HEK293 (cell line): ENCODE measurements around the gene FBXO10.

ENCODE experiments used
- BCL11A ChIP-seq: fragments of 450-650 bp; formaldehyde crosslinking; IDR thresholded peaks from 2 replicates; pipeline ENCODE4 v1.5.1; 2016; ENCODE audit warnings: low read depth, missing biosample characterization, missing genetic modification characterization
- BCL11B ChIP-seq: fragments of 450-650 bp; formaldehyde crosslinking; IDR thresholded peaks from 2 replicates; pipeline ENCODE4 v1.5.1; 2016; ENCODE audit warnings: low read depth, missing biosample characterization, missing genetic modification characterization
- GFI1B ChIP-seq: fragments of 450-650 bp; formaldehyde crosslinking; IDR thresholded peaks from 2 replicates; pipeline ENCODE4 v1.5.1; 2016; ENCODE audit warnings: missing biosample characterization, missing genetic modification characterization
- KLF7 ChIP-seq: fragments of 450-650 bp; formaldehyde crosslinking; IDR thresholded peaks from 2 replicates; pipeline ENCODE4 v1.5.1; 2016; ENCODE audit warnings: missing biosample characterization, missing genetic modification characterization, borderline replicate concordance
- KLF8 ChIP-seq: fragments of 450-650 bp; formaldehyde crosslinking; IDR thresholded peaks from 2 replicates; pipeline ENCODE4 v1.5.1; 2016; ENCODE audit warnings: missing biosample characterization, missing genetic modification characterization
- MYNN ChIP-seq: fragments of 450-650 bp; formaldehyde crosslinking; IDR thresholded peaks from 2 replicates; pipeline ENCODE4 v1.5.1; 2016; ENCODE audit warnings: missing biosample characterization, missing genetic modification characterization, borderline replicate concordance
- PRDM1 ChIP-seq: fragments of 450-650 bp; formaldehyde crosslinking; IDR thresholded peaks from 2 replicates; pipeline ENCODE4; 2016; ENCODE audit warnings: missing biosample characterization, missing genetic modification characterization
- SALL2 ChIP-seq: fragments of 450-650 bp; formaldehyde crosslinking; IDR thresholded peaks from 2 replicates; pipeline ENCODE4 v1.5.0; 2017; ENCODE audit warnings: missing biosample characterization, mild to moderate bottlenecking, missing genetic modification characterization, borderline replicate concordance
- SCRT2 ChIP-seq: fragments of 450-650 bp; formaldehyde crosslinking; IDR thresholded peaks from 2 replicates; pipeline ENCODE4 v1.5.1; 2016; ENCODE audit warnings: missing biosample characterization, missing genetic modification characterization
- SP7 ChIP-seq: fragments of 450-650 bp; formaldehyde crosslinking; IDR thresholded peaks from 2 replicates; pipeline ENCODE4 v1.5.1; 2016; ENCODE audit warnings: missing biosample characterization, missing genetic modification characterization
- TCF7L2 ChIP-seq: IDR thresholded peaks from 2 replicates; pipeline ENCODE4 v1.6.1; 2011; ENCODE audit warnings: low read depth, mild to moderate bottlenecking, inconsistent platforms, low read length, moderate library complexity, borderline replicate concordance
- WT1 ChIP-seq: fragments of 450-650 bp; formaldehyde crosslinking; IDR thresholded peaks from 2 replicates; pipeline ENCODE4 v1.5.1; 2016; ENCODE audit warnings: missing biosample characterization, missing genetic modification characterization
- YY1 ChIP-seq: fragments of 450-650 bp; formaldehyde crosslinking; IDR thresholded peaks from 2 replicates; pipeline ENCODE4 v1.5.1; 2018; ENCODE audit warnings: missing biosample characterization, missing genetic modification characterization
- ZBTB7A ChIP-seq: fragments of 450-650 bp; formaldehyde crosslinking; IDR thresholded peaks from 2 replicates; pipeline ENCODE4 v1.5.1; 2016; ENCODE audit warnings: low read depth, missing biosample characterization, missing genetic modification characterization
- ZBTB8A ChIP-seq: fragments of 450-650 bp; formaldehyde crosslinking; IDR thresholded peaks from 2 replicates; pipeline ENCODE4 v1.5.1; 2016; ENCODE audit warnings: missing biosample characterization, missing genetic modification characterization
- ZEB2 ChIP-seq: fragments of 450-650 bp; formaldehyde crosslinking; IDR thresholded peaks from 2 replicates; pipeline ENCODE4 v1.5.1; 2016; ENCODE audit warnings: missing biosample characterization, missing genetic modification characterization
- ZFHX2 ChIP-seq: fragments of 450-650 bp; formaldehyde crosslinking; conservative IDR thresholded peaks from 2 replicates; pipeline ENCODE4 v1.5.1; 2016; ENCODE audit warnings: missing biosample characterization, missing genetic modification characterization
- ZFP3 ChIP-seq: fragments of 450-650 bp; formaldehyde crosslinking; IDR thresholded peaks from 2 replicates; pipeline ENCODE4 v1.5.1; 2016; ENCODE audit warnings: low read depth, missing biosample characterization, missing genetic modification characterization
- ZNF174 ChIP-seq: fragments of 450-650 bp; formaldehyde crosslinking; IDR thresholded peaks from 2 replicates; pipeline ENCODE4 v1.5.0; 2017; ENCODE audit warnings: missing biosample characterization, mild to moderate bottlenecking, missing genetic modification characterization
- ZNF175 ChIP-seq: fragments of 450-650 bp; formaldehyde crosslinking; IDR thresholded peaks from 2 replicates; pipeline ENCODE4 v1.5.1; 2016; ENCODE audit warnings: missing biosample characterization, missing genetic modification characterization
- ZNF211 ChIP-seq: fragments of 450-650 bp; formaldehyde crosslinking; IDR thresholded peaks from 2 replicates; pipeline ENCODE4 v1.5.1; 2016; ENCODE audit warnings: low read depth, missing biosample characterization, missing genetic modification characterization
- ZNF24 ChIP-seq: fragments of 450-650 bp; formaldehyde crosslinking; IDR thresholded peaks from 2 replicates; pipeline ENCODE4 v1.5.1; 2016; ENCODE audit warnings: missing biosample characterization, missing genetic modification characterization
- ZNF341 ChIP-seq: fragments of 450-650 bp; formaldehyde crosslinking; IDR thresholded peaks from 2 replicates; pipeline ENCODE4; 2016; ENCODE audit warnings: low read depth, missing biosample characterization, missing genetic modification characterization
- ZNF37A ChIP-seq: fragments of 450-650 bp; IDR thresholded peaks from 2 replicates; pipeline ENCODE4 v1.5.1; 2018; ENCODE audit warnings: missing biosample characterization, missing genetic modification characterization
- ZNF391 ChIP-seq: fragments of 450-650 bp; formaldehyde crosslinking; IDR thresholded peaks from 2 replicates; pipeline ENCODE4 v1.5.1; 2016; ENCODE audit warnings: low read depth, missing biosample characterization, missing genetic modification characterization, borderline replicate concordance
- ZNF426 ChIP-seq: fragments of 450-650 bp; formaldehyde crosslinking; IDR thresholded peaks from 2 replicates; pipeline ENCODE4 v1.5.1; 2017; ENCODE audit warnings: missing biosample characterization, missing genetic modification characterization, mild to moderate bottlenecking, inconsistent platforms, moderate library complexity
- ZNF473 ChIP-seq: fragments of 450-650 bp; formaldehyde crosslinking; IDR thresholded peaks from 2 replicates; pipeline ENCODE4 v1.5.1; 2017; ENCODE audit warnings: missing biosample characterization, missing genetic modification characterization
- ZNF521 ChIP-seq: fragments of 450-650 bp; formaldehyde crosslinking; IDR thresholded peaks from 2 replicates; pipeline ENCODE4 v1.5.1; 2017; ENCODE audit warnings: missing biosample characterization, mild to moderate bottlenecking, missing genetic modification characterization
- ZNF623 ChIP-seq: fragments of 450-650 bp; formaldehyde crosslinking; IDR thresholded peaks from 2 replicates; pipeline ENCODE4 v1.5.1; 2016; ENCODE audit warnings: missing biosample characterization, missing genetic modification characterization
- TF ChIP-seq, protein P1 (sequence below): fragments of 450-650 bp; formaldehyde crosslinking; optimal IDR thresholded peaks from 2 replicates; pipeline ENCODE3; 2016; ENCODE audit warnings: missing biosample characterization, mild to moderate bottlenecking, missing genetic modification characterization
- TF ChIP-seq, protein P2 (sequence below): fragments of 450-650 bp; formaldehyde crosslinking; IDR thresholded peaks from 2 replicates; pipeline ENCODE4 v1.5.1; 2016; ENCODE audit warnings: missing biosample characterization, missing genetic modification characterization
- TF ChIP-seq, protein P3 (sequence below): fragments of 450-650 bp; formaldehyde crosslinking; IDR thresholded peaks from 2 replicates; pipeline ENCODE4 v1.5.1; 2016; ENCODE audit warnings: missing biosample characterization, missing genetic modification characterization
- TF ChIP-seq, protein P4 (sequence below): fragments of 450-650 bp; formaldehyde crosslinking; IDR thresholded peaks from 2 replicates; pipeline ENCODE4 v1.5.1; 2016; ENCODE audit warnings: missing biosample characterization, missing genetic modification characterization
- TF ChIP-seq, protein P5 (sequence below): sonication (generic); formaldehyde crosslinking; IDR thresholded peaks from 2 replicates; pipeline ENCODE4 v1.8.1; 2022; ENCODE audit warnings: mild to moderate bottlenecking, moderate library complexity, missing genetic modification reagents
- TF ChIP-seq, protein P6 (sequence below): fragments of 450-650 bp; formaldehyde crosslinking; IDR thresholded peaks from 2 replicates; pipeline ENCODE4 v1.5.1; 2016; ENCODE audit warnings: missing biosample characterization, missing genetic modification characterization

Gene FBXO10

DNA sequence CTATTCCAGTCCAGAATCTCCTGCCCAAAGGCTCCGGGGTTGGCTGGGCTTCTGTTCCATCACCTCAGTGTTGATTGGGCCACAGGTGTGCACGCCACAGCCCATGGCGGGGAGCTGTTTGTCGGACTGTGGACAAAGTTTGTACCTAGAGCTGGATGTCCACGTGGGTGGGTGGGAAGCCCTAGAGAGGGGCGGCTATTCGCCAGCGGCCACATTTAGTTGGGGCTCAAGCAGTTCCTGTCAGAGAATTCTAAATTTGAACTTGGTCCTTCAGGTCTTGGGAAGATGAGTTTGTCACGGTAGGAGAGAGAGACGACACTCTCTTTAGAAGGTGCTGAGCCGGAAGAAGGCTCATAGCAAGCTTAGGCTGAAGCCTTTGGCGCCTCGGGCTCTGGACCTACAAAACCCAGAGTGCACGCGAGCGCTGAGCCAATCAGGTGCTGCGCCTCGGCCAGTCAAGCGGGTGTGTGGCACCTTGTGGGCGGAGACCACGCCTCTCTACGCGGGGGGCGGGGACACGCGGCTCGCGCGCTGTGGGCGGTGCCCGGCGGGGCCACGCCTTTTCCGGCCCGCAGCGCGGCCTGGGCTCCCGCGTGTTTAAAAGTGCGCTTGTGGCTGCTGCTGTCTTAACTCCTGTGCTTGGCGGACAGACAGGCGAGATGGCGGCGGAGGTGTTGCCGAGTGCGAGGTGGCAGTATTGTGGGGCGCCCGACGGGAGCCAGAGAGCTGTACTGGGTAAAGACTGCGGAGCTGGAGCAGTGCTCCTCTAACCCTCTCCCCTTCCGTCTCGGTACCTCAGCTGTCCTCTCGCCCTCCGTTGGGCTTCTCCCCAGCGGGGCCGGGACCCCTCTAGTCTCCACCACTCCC lies 90.6 kb downstream of the FBXO10 start, which contains the start of gene POLR1E (continued):
- TF ChIP-seq MYNN (tag by site-specific recombination) (no peak), ZNF391 (tag by site-specific recombination) (no peak), SALL2 (no peak), BCL11B (tag by site-specific recombination) (no peak), YY1 (tag by site-specific recombination) (peak; percentile 49; the same call in 1 of the 2 replicates), ZNF473 (tag by site-specific recombination) (no peak), KLF7 (no peak), BCL11A (tag by site-specific recombination) (no peak), SCRT2 (tag by site-specific recombination) (peak; percentile 73), ZEB2 (no peak), ZBTB8A (tag by site-specific recombination) (peak; percentile 32; the same call in 1 of the 2 replicates), ZFP3 (no peak), ZNF426 (no peak), ZFHX2 (tag by site-specific recombination) (peak; percentile 82), KLF8 (peak; percentile 85), ZBTB7A (no peak), PRDM1 (tag by site-specific recombination) (no peak), ZNF341 (tag by site-specific recombination) (no peak), ZNF24 (no peak), WT1 (no peak), ZNF521 (no peak), ZNF174 (tag by site-specific recombination) (no peak), ZNF175 (no peak), ZNF211 (tag by site-specific recombination) (no peak), SP7 (tag by site-specific recombination) (no peak), TCF7L2 (no peak), ZNF37A (tag by site-specific recombination) (no peak), GFI1B (tag by site-specific recombination) (no peak), ZNF623 (tag by site-specific recombination) (no peak)
- TF ChIP-seq, protein P1, sequence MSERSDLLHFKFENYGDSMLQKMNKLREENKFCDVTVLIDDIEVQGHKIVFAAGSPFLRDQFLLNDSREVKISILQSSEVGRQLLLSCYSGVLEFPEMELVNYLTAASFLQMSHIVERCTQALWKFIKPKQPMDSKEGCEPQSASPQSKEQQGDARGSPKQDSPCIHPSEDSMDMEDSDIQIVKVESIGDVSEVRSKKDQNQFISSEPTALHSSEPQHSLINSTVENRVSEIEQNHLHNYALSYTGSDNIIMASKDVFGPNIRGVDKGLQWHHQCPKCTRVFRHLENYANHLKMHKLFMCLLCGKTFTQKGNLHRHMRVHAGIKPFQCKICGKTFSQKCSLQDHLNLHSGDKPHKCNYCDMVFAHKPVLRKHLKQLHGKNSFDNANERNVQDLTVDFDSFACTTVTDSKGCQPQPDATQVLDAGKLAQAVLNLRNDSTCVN (tag by site-specific recombination): peak; percentile 79
- TF ChIP-seq, protein P2, sequence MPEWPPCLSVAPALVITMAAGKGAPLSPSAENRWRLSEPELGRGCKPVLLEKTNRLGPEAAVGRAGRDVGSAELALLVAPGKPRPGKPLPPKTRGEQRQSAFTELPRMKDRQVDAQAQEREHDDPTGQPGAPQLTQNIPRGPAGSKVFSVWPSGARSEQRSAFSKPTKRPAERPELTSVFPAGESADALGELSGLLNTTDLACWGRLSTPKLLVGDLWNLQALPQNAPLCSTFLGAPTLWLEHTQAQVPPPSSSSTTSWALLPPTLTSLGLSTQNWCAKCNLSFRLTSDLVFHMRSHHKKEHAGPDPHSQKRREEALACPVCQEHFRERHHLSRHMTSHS (tag by site-specific recombination): no peak
- TF ChIP-seq, protein P3, sequence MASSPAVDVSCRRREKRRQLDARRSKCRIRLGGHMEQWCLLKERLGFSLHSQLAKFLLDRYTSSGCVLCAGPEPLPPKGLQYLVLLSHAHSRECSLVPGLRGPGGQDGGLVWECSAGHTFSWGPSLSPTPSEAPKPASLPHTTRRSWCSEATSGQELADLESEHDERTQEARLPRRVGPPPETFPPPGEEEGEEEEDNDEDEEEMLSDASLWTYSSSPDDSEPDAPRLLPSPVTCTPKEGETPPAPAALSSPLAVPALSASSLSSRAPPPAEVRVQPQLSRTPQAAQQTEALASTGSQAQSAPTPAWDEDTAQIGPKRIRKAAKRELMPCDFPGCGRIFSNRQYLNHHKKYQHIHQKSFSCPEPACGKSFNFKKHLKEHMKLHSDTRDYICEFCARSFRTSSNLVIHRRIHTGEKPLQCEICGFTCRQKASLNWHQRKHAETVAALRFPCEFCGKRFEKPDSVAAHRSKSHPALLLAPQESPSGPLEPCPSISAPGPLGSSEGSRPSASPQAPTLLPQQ (tag by site-specific recombination): 0 out of 2 replicates have a peak, but pooled peaks have one; percentile 17
- TF ChIP-seq, protein P4, sequence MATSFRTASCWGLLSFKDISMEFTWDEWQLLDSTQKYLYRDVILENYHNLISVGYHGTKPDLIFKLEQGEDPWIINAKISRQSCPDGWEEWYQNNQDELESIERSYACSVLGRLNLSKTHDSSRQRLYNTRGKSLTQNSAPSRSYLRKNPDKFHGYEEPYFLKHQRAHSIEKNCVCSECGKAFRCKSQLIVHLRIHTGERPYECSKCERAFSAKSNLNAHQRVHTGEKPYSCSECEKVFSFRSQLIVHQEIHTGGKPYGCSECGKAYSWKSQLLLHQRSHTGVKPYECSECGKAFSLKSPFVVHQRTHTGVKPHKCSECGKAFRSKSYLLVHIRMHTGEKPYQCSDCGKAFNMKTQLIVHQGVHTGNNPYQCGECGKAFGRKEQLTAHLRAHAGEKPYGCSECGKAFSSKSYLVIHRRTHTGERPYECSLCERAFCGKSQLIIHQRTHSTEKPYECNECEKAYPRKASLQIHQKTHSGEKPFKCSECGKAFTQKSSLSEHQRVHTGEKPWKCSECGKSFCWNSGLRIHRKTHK (tag by site-specific recombination): no peak
- TF ChIP-seq, protein P5, sequence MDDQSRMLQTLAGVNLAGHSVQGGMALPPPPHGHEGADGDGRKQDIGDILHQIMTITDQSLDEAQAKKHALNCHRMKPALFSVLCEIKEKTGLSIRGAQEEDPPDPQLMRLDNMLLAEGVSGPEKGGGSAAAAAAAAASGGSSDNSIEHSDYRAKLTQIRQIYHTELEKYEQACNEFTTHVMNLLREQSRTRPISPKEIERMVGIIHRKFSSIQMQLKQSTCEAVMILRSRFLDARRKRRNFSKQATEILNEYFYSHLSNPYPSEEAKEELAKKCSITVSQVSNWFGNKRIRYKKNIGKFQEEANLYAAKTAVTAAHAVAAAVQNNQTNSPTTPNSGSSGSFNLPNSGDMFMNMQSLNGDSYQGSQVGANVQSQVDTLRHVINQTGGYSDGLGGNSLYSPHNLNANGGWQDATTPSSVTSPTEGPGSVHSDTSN (CRISPR knock-in tag): no peak
- TF ChIP-seq, protein P6, sequence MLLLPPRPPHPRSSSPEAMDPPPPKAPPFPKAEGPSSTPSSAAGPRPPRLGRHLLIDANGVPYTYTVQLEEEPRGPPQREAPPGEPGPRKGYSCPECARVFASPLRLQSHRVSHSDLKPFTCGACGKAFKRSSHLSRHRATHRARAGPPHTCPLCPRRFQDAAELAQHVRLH (tag by site-specific recombination): no peak
